ENCODE measurements around the gene EFCAB9. TPM values are rescaled to one million over a fixed set of nuclear protein-coding genes. Genes with fewer than 3 reads are reported as not detected.
A peak's percentile ranks its signal among the peaks of the same experiment; 100 is the strongest.

Gene EFCAB9
- total RNA-seq (not detected), polyA plus RNA-seq (not detected)

GRCh38 chr5:172193872-172194271 is at the start of gene EFCAB9:
Gene EFCAB9, plus strand, starts transcription at chr5:172194172. Its CDS starts 1 bp downstream, at chr5:172194173.
- TF ChIP-seq, protein P1, sequence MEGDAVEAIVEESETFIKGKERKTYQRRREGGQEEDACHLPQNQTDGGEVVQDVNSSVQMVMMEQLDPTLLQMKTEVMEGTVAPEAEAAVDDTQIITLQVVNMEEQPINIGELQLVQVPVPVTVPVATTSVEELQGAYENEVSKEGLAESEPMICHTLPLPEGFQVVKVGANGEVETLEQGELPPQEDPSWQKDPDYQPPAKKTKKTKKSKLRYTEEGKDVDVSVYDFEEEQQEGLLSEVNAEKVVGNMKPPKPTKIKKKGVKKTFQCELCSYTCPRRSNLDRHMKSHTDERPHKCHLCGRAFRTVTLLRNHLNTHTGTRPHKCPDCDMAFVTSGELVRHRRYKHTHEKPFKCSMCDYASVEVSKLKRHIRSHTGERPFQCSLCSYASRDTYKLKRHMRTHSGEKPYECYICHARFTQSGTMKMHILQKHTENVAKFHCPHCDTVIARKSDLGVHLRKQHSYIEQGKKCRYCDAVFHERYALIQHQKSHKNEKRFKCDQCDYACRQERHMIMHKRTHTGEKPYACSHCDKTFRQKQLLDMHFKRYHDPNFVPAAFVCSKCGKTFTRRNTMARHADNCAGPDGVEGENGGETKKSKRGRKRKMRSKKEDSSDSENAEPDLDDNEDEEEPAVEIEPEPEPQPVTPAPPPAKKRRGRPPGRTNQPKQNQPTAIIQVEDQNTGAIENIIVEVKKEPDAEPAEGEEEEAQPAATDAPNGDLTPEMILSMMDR (IDR thresholded peaks at IDR 0.05): no peak
- 58 to 65% methylated on average over 6 of the region's 6 CpGs for WGBS, 2 donors
- no peaks in the 10 kb centered on the region for H3K4me1 ChIP-seq

DNA sequence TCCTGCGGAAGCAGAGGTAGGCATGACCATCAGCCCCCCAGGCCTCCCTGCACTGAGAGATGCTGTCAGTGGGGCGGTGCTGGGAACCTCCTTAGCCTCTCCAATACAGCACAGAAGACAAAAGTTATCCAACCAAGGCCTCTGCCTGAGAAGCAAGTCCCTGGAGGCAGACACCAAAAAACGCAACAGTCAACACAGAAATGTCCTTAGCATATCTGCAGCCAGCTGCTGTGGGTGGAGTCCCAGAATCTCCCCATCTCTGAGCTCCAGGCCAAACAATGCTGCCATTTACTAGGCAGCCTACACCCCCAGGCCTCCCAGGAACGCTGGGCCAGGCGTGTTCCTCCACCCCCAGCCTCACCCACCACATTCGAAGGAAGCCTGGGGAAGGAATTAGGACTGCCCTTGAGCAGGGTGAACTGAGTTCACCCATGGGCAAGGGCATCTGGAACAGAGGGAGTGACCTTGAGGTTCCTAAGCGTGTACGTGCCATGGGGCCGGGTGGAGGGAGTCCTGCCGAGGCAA is 49.6 kb upstream of the EFCAB9 start:
- intact Hi-C loops (cut with DNase I): no loop called here
- Histone ChIP-seq H3K4me3 (no peak overlapping the region), H3K36me3 (no peaks in the 10 kb centered on the region), H3K27me3 (no peaks in the 10 kb centered on the region), H3K9me3 (no peaks in the 10 kb centered on the region), H3K27ac (no peak overlapping the region), H3K4me1 (peaks cover 0 to 5% (median 0%) of the 10 kb centered on the region in 3 donors)
- peak in 2 of 4 donors; percentile 26 to 45 for ATAC-seq
- FAIRE-seq: no peak
- WGBS, 2 donors: 55 to 59% methylated on average over 10 of the region's 10 CpGs
- DNase-seq: peak in 1 of 6 donors; percentile 34
- TF ChIP-seq, protein P1 (IDR thresholded peaks at IDR 0.05): no peak

More at GRCh38 chr5:172193872-172194271, at the start of gene EFCAB9:
- Histone ChIP-seq H3K27me3 (no peaks in the 10 kb centered on the region), H3K27ac (no peak within 1 kb of the TSS), H3K9me3 (no peaks in the 10 kb centered on the region), H3K36me3 (no peaks in the 10 kb centered on the region), H3K4me3 (no peak within 1 kb of the TSS)
- no peak for FAIRE-seq
- intact Hi-C loops (cut with DNase I): no loop called here
- DNase-seq: no peak
- ATAC-seq: no peak

DNA sequence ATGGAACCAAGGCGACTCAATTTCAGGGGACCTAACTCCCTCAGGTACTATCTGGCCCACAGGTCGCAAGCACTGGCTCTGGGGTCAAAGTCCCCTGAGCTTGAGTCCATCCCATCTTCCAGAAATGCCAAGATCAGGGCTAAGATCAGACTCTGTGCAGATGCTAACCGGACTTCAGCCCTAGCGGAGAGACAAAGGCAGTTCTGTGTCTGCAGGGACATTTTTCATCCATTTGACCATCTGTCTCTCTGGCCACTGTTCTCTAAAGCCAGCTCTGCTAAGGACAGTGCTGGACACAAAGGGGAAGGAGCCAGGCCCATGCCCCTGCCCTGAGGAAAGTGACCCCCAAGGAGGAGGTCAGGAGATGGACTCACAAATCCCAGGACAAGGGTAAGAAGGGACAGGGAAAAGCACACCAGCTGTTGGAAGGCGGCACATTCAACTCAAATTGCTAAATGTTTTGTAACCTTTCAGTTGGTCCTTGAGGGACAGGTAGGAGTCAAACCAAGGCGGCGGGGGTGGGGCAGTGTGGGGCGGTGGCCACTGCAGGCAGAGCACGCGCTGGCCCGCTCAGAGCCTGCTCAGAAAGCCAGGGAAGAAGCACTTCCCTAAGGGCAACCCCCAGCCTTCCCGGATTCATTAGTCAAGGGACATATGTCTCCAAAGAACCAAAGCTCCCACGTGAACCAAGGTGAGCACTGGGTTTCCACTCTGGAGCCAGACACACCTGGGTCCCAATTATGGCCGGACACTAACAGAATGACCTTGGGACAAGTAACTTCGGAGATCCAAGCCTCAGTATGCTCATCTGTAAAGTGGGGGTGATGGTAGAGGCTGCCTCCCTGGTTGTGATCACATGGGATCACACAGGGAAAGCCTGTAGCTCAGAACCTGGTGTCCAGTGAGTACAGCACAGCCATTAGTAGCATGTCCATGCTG is 48.8 kb upstream of the EFCAB9 start:
- WGBS, 2 donors: 92 to 93% methylated on average over 15 of the region's 15 CpGs
- H3K9me3 ChIP-seq: no peaks in the 10 kb centered on the region
- FAIRE-seq (no peak), DNase-seq (peak in 1 of 6 donors; percentile 25), ATAC-seq (no peak)
- intact Hi-C loops (cut with DNase I): no loop called here
- peaks cover 0 to 5% (median 0%) of the 10 kb centered on the region in 3 donors for H3K4me1 ChIP-seq
- H3K4me3 ChIP-seq: no peak overlapping the region
- no peak overlapping the region for H3K27ac ChIP-seq
- no peaks in the 10 kb centered on the region for H3K27me3 ChIP-seq
- TF ChIP-seq, protein P1 (IDR thresholded peaks at IDR 0.05): no peak
- H3K36me3 ChIP-seq: no peaks in the 10 kb centered on the region

DNA sequence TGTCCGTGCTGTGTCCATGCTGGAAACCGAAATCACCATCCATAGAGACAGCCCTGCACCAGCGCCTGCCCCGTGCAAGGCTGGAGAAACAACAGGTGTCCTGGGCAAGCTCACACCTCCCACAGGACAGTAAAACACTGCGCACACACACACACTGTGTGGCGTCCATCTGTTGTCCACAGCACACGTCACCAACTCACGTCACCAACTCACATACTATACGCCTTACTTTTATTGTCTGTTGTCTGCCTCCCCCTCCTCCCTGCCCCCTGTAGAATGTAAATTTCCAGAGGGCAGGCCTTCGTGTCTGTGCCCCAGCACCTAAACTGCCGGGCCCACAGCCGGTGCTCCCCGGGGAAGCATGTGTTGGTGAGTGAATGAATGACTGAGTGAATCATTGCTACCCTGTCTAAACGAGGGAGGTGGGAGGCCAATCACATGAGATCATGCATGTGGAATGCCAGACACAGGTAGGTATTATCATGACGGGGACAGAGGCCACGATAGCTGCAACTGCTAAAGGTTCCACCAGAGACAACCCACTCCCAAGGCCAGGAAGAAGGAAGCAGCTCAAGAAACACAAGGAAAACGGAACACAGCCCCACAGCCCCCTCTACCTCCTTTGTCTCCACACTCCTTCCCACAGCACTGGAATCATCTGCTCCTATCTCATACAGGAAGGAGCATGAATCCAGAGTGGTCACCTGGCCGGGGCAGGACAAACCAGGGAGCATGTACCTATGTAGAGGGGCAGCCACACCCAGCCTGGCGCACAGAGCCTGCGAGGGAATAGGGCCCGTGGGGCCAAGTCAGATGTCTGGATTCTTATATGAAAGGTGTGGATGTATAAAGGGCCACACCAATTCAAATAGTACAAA is 47.9 kb upstream of the EFCAB9 start:
- DNase-seq (peak in 1 of 6 donors; percentile 44), ATAC-seq (no peak), FAIRE-seq (no peak)
- Histone ChIP-seq H3K4me1 (peaks cover 0 to 5% (median 0%) of the 10 kb centered on the region in 3 donors), H3K4me3 (no peak overlapping the region), H3K36me3 (no peaks in the 10 kb centered on the region), H3K9me3 (no peaks in the 10 kb centered on the region), H3K27ac (no peak overlapping the region), H3K27me3 (no peaks in the 10 kb centered on the region)
- intact Hi-C loops (cut with DNase I): no loop called here
- WGBS, 2 donors: 87% methylated on average over 21 of the region's 21 CpGs
- TF ChIP-seq, protein P1 (IDR thresholded peaks at IDR 0.05): no peak
